ENCODE data around the gene DDX10.

Gene DDX10

DNA sequence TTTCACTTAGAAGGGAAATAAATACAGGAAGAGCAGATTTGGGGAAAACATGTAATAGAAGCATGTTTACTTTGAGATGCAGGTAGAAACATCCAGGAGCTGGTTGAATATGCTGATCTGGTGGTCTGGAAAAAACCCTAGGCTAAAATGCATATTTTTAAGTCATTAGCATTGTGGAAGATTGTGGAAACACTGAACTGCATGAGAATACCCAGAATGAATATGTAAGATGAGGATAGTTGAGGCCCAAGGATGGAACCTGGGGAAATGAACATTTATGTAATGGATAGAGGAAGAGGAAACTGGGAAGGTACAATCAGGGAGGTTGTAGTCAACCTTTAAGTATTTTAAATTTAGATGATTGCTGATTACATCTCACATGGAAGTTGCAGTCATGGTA, 269.4 kb downstream of the DDX10 start:
- Histone ChIP-seq H2AK5ac (ENCODE audit: low read length) (no peak overlapping the region), H3K4me3 (ENCODE audit: low read length) (no peak overlapping the region), H3K23ac (ENCODE audit: low read length) (no peak overlapping the region), H3K36me3 (ENCODE audit: control insufficient read depth, insufficient read depth, low read length) (no peaks in the 10 kb centered on the region), H3K18ac (ENCODE audit: low read length) (no peak overlapping the region), H3K56ac (ENCODE audit: low read length) (no peak overlapping the region), H4K8ac (ENCODE audit: low read depth, low read length) (no peak overlapping the region), H3K9ac (ENCODE audit: low read length) (no peak overlapping the region), H3K79me2 (ENCODE audit: control insufficient read depth, insufficient read depth, low read length) (no peaks in the 10 kb centered on the region), H2BK15ac (replicated peaks; ENCODE audit: low read depth) (no peak overlapping the region), H3K79me1 (ENCODE audit: low read length) (no peaks in the 10 kb centered on the region), H3K27me3 (ENCODE audit: insufficient read depth, low read length, poor library complexity) (no peaks in the 10 kb centered on the region), H3K4ac (ENCODE audit: low read depth, low read length) (no peak overlapping the region), H3K4me1 (ENCODE audit: control insufficient read depth, low read depth, low read length) (peaks cover 1% of the 10 kb centered on the region), H2BK5ac (ENCODE audit: low read length) (no peak overlapping the region), H3K27ac (ENCODE audit: low read depth, low read length) (no peak overlapping the region), H4K5ac (ENCODE audit: low read length) (no peak overlapping the region), H3K4me2 (ENCODE audit: low read length) (no peak overlapping the region), H2BK120ac (ENCODE audit: low read depth, low read length) (no peak overlapping the region)
- no peak for DNase-seq

DNA sequence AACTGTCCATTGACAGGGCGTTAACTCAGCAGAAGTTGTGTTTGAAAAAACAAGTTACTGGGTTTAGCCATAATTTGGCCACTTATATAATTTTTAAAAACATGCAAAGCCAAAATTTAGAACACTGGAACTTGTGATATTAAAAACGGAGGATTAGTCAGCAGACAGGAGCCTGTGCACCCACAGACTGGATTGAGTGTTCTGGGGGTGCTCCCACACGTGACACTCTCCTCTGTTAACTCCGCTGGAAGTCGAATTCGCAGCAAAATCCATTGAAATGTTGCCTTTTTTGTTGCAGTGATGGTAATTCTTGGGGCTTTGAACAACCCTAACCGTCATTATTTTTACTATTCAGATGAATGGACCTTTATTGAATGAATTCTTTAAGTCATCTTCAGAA, 269.8 kb downstream of the DDX10 start:
- no peaks in the 10 kb centered on the region for H3K79me1 ChIP-seq (ENCODE audit: low read length)
- WGBS (ENCODE audit: extremely low coverage, insufficient coverage, low lambda C conversion rate): no CpG with 5 or more reads among the region's 7 CpGs
- no peak overlapping the region for H3K4ac ChIP-seq (ENCODE audit: low read depth, low read length)
- no peak overlapping the region for H3K56ac ChIP-seq (ENCODE audit: low read length)
- H3K27me3 ChIP-seq (ENCODE audit: insufficient read depth, low read length, poor library complexity): no peaks in the 10 kb centered on the region
- peaks cover 1% of the 10 kb centered on the region for H3K4me1 ChIP-seq (ENCODE audit: control insufficient read depth, low read depth, low read length)
- H2BK120ac ChIP-seq (ENCODE audit: low read depth, low read length): no peak overlapping the region
- no peak overlapping the region for H4K5ac ChIP-seq (ENCODE audit: low read length)
- no peak overlapping the region for H3K9ac ChIP-seq (ENCODE audit: low read length)
- no peak overlapping the region for H3K4me3 ChIP-seq (ENCODE audit: low read length)
- no peaks in the 10 kb centered on the region for H3K79me2 ChIP-seq (ENCODE audit: control insufficient read depth, insufficient read depth, low read length)
- H4K8ac ChIP-seq (ENCODE audit: low read depth, low read length): no peak overlapping the region
- no peak overlapping the region for H2AK5ac ChIP-seq (ENCODE audit: low read length)
- H3K36me3 ChIP-seq (ENCODE audit: control insufficient read depth, insufficient read depth, low read length): no peaks in the 10 kb centered on the region
- peak overlapping the region; percentile 85 for H2BK15ac ChIP-seq (replicated peaks; ENCODE audit: low read depth)
- no peak overlapping the region for H3K23ac ChIP-seq (ENCODE audit: low read length)
- DNase-seq: no peak
- H3K4me2 ChIP-seq (ENCODE audit: low read length): no peak overlapping the region
- no peak overlapping the region for H2BK5ac ChIP-seq (ENCODE audit: low read length)
- H3K27ac ChIP-seq (ENCODE audit: low read depth, low read length): no peak overlapping the region
- no peak overlapping the region for H3K18ac ChIP-seq (ENCODE audit: low read length)

DNA sequence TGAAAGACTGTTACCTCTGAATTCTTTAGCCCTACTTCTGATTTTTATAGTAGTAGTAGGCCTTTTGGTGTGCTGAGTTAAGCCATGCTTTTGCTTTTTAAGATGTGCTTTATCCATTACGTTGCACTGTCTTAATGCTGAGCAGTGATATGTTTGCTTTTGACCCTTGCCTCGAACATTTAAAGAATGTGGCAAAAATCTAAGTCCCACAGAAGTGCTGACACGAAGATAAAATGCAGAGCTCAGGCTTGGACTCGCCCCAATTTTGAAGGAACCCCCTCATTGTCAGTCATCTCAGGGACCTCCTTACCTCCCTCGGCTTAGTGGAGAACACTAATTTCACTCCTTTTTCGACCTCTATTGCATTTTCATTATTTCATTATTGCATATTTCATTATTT, 272.9 kb downstream of the DDX10 start:
- no CpG with 5 or more reads among the region's 6 CpGs for WGBS (ENCODE audit: extremely low coverage, insufficient coverage, low lambda C conversion rate)
- Histone ChIP-seq H4K5ac (ENCODE audit: low read length) (no peak overlapping the region), H3K4me1 (ENCODE audit: control insufficient read depth, low read depth, low read length) (peaks cover 1% of the 10 kb centered on the region), H3K79me1 (ENCODE audit: low read length) (no peaks in the 10 kb centered on the region), H3K79me2 (ENCODE audit: control insufficient read depth, insufficient read depth, low read length) (no peaks in the 10 kb centered on the region), H3K4ac (ENCODE audit: low read depth, low read length) (no peak overlapping the region), H4K8ac (ENCODE audit: low read depth, low read length) (no peak overlapping the region), H3K18ac (ENCODE audit: low read length) (no peak overlapping the region), H2AK5ac (ENCODE audit: low read length) (no peak overlapping the region), H3K36me3 (ENCODE audit: control insufficient read depth, insufficient read depth, low read length) (peaks cover 2% of the 10 kb centered on the region), H2BK120ac (ENCODE audit: low read depth, low read length) (no peak overlapping the region), H3K27ac (ENCODE audit: low read depth, low read length) (no peak overlapping the region), H3K56ac (ENCODE audit: low read length) (no peak overlapping the region), H3K9ac (ENCODE audit: low read length) (no peak overlapping the region), H3K23ac (ENCODE audit: low read length) (no peak overlapping the region), H3K27me3 (ENCODE audit: insufficient read depth, low read length, poor library complexity) (no peaks in the 10 kb centered on the region), H3K4me3 (ENCODE audit: low read length) (no peak overlapping the region), H2BK5ac (ENCODE audit: low read length) (no peak overlapping the region), H2BK15ac (replicated peaks; ENCODE audit: low read depth) (no peak overlapping the region), H3K4me2 (ENCODE audit: low read length) (no peak overlapping the region)
- DNase-seq: no peak

- Histone ChIP-seq H4K8ac (ENCODE audit: low read depth, low read length) (no peak overlapping the region), H3K4me1 (ENCODE audit: control insufficient read depth, low read depth, low read length) (peaks cover 1% of the 10 kb centered on the region), H3K4me3 (ENCODE audit: low read length) (no peak overlapping the region), H2BK120ac (ENCODE audit: low read depth, low read length) (no peak overlapping the region), H3K56ac (ENCODE audit: low read length) (no peak overlapping the region), H2BK15ac (replicated peaks; ENCODE audit: low read depth) (no peak overlapping the region), H3K27me3 (ENCODE audit: insufficient read depth, low read length, poor library complexity) (no peaks in the 10 kb centered on the region), H2BK5ac (ENCODE audit: low read length) (no peak overlapping the region), H3K36me3 (ENCODE audit: control insufficient read depth, insufficient read depth, low read length) (peaks cover 2% of the 10 kb centered on the region), H3K9ac (ENCODE audit: low read length) (no peak overlapping the region), H2AK5ac (ENCODE audit: low read length) (no peak overlapping the region), H3K4ac (ENCODE audit: low read depth, low read length) (no peak overlapping the region), H3K18ac (ENCODE audit: low read length) (peak overlapping the region; percentile 12), H3K27ac (ENCODE audit: low read depth, low read length) (no peak overlapping the region), H3K4me2 (ENCODE audit: low read length) (no peak overlapping the region), H3K79me2 (ENCODE audit: control insufficient read depth, insufficient read depth, low read length) (no peaks in the 10 kb centered on the region), H4K5ac (ENCODE audit: low read length) (no peak overlapping the region), H3K79me1 (ENCODE audit: low read length) (no peaks in the 10 kb centered on the region), H3K23ac (ENCODE audit: low read length) (no peak overlapping the region)
- no peak for DNase-seq
- no CpG with 5 or more reads among the region's 1 CpG for WGBS (ENCODE audit: extremely low coverage, insufficient coverage, low lambda C conversion rate)
Measured at GRCh38 chr11:108938604-108939003, 273.7 kb downstream of the DDX10 start.

- H3K79me1 ChIP-seq (ENCODE audit: low read length): no peaks in the 10 kb centered on the region
- no peak overlapping the region for H3K4me3 ChIP-seq (ENCODE audit: low read length)
- H3K18ac ChIP-seq (ENCODE audit: low read length): no peak overlapping the region
- H4K8ac ChIP-seq (ENCODE audit: low read depth, low read length): no peak overlapping the region
- no peaks in the 10 kb centered on the region for H3K27me3 ChIP-seq (ENCODE audit: insufficient read depth, low read length, poor library complexity)
- no peak overlapping the region for H3K4me2 ChIP-seq (ENCODE audit: low read length)
- no peak overlapping the region for H3K23ac ChIP-seq (ENCODE audit: low read length)
- H3K9ac ChIP-seq (ENCODE audit: low read length): no peak overlapping the region
- no peaks in the 10 kb centered on the region for H3K4me1 ChIP-seq (ENCODE audit: control insufficient read depth, low read depth, low read length)
- peaks cover 2% of the 10 kb centered on the region for H3K36me3 ChIP-seq (ENCODE audit: control insufficient read depth, insufficient read depth, low read length)
- no peak overlapping the region for H3K56ac ChIP-seq (ENCODE audit: low read length)
- no peak overlapping the region for H2BK15ac ChIP-seq (replicated peaks; ENCODE audit: low read depth)
- no CpG with 5 or more reads among the region's 1 CpG for WGBS (ENCODE audit: extremely low coverage, insufficient coverage, low lambda C conversion rate)
- DNase-seq: no peak
- H3K79me2 ChIP-seq (ENCODE audit: control insufficient read depth, insufficient read depth, low read length): no peaks in the 10 kb centered on the region
- H3K27ac ChIP-seq (ENCODE audit: low read depth, low read length): no peak overlapping the region
- H3K4ac ChIP-seq (ENCODE audit: low read depth, low read length): no peak overlapping the region
- H2BK120ac ChIP-seq (ENCODE audit: low read depth, low read length): no peak overlapping the region
- no peak overlapping the region for H4K5ac ChIP-seq (ENCODE audit: low read length)
- H2BK5ac ChIP-seq (ENCODE audit: low read length): no peak overlapping the region
- no peak overlapping the region for H2AK5ac ChIP-seq (ENCODE audit: low read length)
Measured at GRCh38 chr11:108939135-108939534, 274.3 kb downstream of the DDX10 start.

DNA sequence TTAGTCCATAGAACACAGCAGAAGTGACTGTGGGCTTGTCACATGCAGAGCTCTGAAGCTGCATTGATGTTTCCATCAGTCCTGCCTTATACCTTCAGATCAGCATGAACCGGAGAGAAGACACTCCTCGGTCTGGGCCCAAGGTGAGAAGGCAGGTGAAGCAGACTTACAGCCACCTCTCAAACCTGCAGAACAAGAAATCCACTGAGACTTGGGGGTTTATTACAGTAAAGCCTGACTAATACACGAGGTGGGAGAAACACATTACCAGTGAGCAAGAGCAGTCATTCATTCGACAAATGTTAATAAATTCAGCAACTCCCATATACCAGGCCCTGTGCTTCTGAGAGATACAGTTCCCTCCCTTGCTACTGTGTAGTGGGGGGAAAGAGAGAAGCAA, 279.0 kb downstream of the DDX10 start:
- Histone ChIP-seq H2BK15ac (replicated peaks; ENCODE audit: low read depth) (no peak overlapping the region), H3K18ac (ENCODE audit: low read length) (no peak overlapping the region), H4K8ac (ENCODE audit: low read depth, low read length) (no peak overlapping the region), H4K5ac (ENCODE audit: low read length) (no peak overlapping the region), H2BK5ac (ENCODE audit: low read length) (no peak overlapping the region), H3K4me3 (ENCODE audit: low read length) (no peak overlapping the region), H3K27ac (ENCODE audit: low read depth, low read length) (no peak overlapping the region), H2BK120ac (ENCODE audit: low read depth, low read length) (no peak overlapping the region), H3K79me2 (ENCODE audit: control insufficient read depth, insufficient read depth, low read length) (no peaks in the 10 kb centered on the region), H3K4me1 (ENCODE audit: control insufficient read depth, low read depth, low read length) (no peaks in the 10 kb centered on the region), H2AK5ac (ENCODE audit: low read length) (no peak overlapping the region), H3K9ac (ENCODE audit: low read length) (no peak overlapping the region), H3K27me3 (ENCODE audit: insufficient read depth, low read length, poor library complexity) (no peaks in the 10 kb centered on the region), H3K4me2 (ENCODE audit: low read length) (no peak overlapping the region), H3K79me1 (ENCODE audit: low read length) (no peaks in the 10 kb centered on the region), H3K36me3 (ENCODE audit: control insufficient read depth, insufficient read depth, low read length) (peaks cover 2% of the 10 kb centered on the region), H3K4ac (ENCODE audit: low read depth, low read length) (no peak overlapping the region), H3K56ac (ENCODE audit: low read length) (no peak overlapping the region), H3K23ac (ENCODE audit: low read length) (no peak overlapping the region)
- no peak for DNase-seq
- no CpG with 5 or more reads among the region's 4 CpGs for WGBS (ENCODE audit: extremely low coverage, insufficient coverage, low lambda C conversion rate)

Measured in mesendoderm (in vitro differentiated cells).